ENCODE data around the gene UPF1.

The UPF1 gene

GRCh38 chr19:18831524-18832305, at the start of gene UPF1:
TSS of gene UPF1 (plus strand) at chr19:18831959. CDS start at chr19:18832210, 251 bp downstream.
- DNase-seq: peak; percentile 79 to 93 (median 92)

- DNase-seq: no peak
Observed at GRCh38 chr19:18782559-18783225, 49.1 kb upstream of the UPF1 start.

GRCh38 chr19:18783958-18784785, 47.6 kb upstream of the UPF1 start:
- DNase-seq: no peak

GRCh38 chr19:18784786-18785120, 47.0 kb upstream of the UPF1 start:
- no peak for DNase-seq

GRCh38 chr19:18785179-18786124, 46.3 kb upstream of the UPF1 start:
- peak in 3 of 4 experiments; percentile 21 to 52 (median 39) for DNase-seq

- no peak for DNase-seq
Observed at GRCh38 chr19:18788529-18789421, 43.0 kb upstream of the UPF1 start.

- DNase-seq: no peak
Observed at GRCh38 chr19:18789422-18789869, 42.3 kb upstream of the UPF1 start.

GRCh38 chr19:18789883-18790565, 41.7 kb upstream of the UPF1 start:
- peak in 1 of 4 experiments; percentile 13 for DNase-seq

- DNase-seq: no peak
Observed at GRCh38 chr19:18790566-18791314, 41.0 kb upstream of the UPF1 start, which contains the start of gene COMP. TSS of gene COMP (minus strand) at chr19:18791305. CDS start at chr19:18791269, 36 bp downstream.

- no peak for DNase-seq
Observed at GRCh38 chr19:18791315-18791678, 40.5 kb upstream of the UPF1 start.

GRCh38 chr19:18792661-18793060, 39.1 kb upstream of the UPF1 start:
- no peak for DNase-seq

GRCh38 chr19:18793144-18794028, 38.4 kb upstream of the UPF1 start:
- no peak for DNase-seq

GRCh38 chr19:18794029-18794313, 37.8 kb upstream of the UPF1 start:
- no peak for DNase-seq

- no peak for DNase-seq
Observed at GRCh38 chr19:18794692-18795091, 37.1 kb upstream of the UPF1 start.

GRCh38 chr19:18795540-18795939, 36.2 kb upstream of the UPF1 start:
- DNase-seq: no peak

- DNase-seq: no peak
Observed at GRCh38 chr19:18796239-18796638, 35.5 kb upstream of the UPF1 start.

GRCh38 chr19:18798384-18799352, 33.1 kb upstream of the UPF1 start:
- no peak for DNase-seq

All from activated naive CD4-positive, alpha-beta T cell (primary cell).